ENCODE results near the gene ZC2HC1B. TPM values are rescaled to one million over a fixed set of nuclear protein-coding genes. Genes with fewer than 3 reads are reported as not detected.

Gene ZC2HC1B
- total and polyA plus RNA-seq, 2 of the 8 experiments (the other 6 are each of a cell fraction or from before 2014, with no cell fraction given), result not detected

- no peak for TF ChIP-seq KDM4A (IDR thresholded peaks at IDR 0.05; ENCODE audit: low read depth, low read length, severe bottlenecking)
- no peak for TF ChIP-seq PHF8 (conservative IDR thresholded peaks at IDR 0.05; ENCODE audit: low read depth, low read length)
- TF ChIP-seq YY1 (IDR thresholded peaks at IDR 0.05; ENCODE audit: low read depth, low read length), result no peak
- TF ChIP-seq TCF12 (IDR thresholded peaks at IDR 0.05; ENCODE audit: low read depth, low read length), result no peak
Measured at GRCh38 chr6:143934331-143934730, 70.1 kb downstream of the ZC2HC1B start (continued).
